KBM-7 (cell line): ENCODE results near the gene NDUFA6.
"Not testable (repeated sequence)": the region's sequence is repeated elsewhere in the genome, so short reads cannot be mapped to it uniquely, and the experiment has no call there.

Experiments used
- DNase-seq: peaks from one replicate; pipeline ENCODE4 v3.0.0-alpha.2; 2015
- in situ Hi-C: fragments of 300-500 bp; cut with MboI; formaldehyde crosslinking; loops from 2 replicates; pipeline ENCODE4 v1.14.3; 2020; ENCODE audit warnings: low sequenced_read_pairs, low pct_unique_long_range_greater_than_20kb, mixed read lengths

Gene NDUFA6

DNA sequence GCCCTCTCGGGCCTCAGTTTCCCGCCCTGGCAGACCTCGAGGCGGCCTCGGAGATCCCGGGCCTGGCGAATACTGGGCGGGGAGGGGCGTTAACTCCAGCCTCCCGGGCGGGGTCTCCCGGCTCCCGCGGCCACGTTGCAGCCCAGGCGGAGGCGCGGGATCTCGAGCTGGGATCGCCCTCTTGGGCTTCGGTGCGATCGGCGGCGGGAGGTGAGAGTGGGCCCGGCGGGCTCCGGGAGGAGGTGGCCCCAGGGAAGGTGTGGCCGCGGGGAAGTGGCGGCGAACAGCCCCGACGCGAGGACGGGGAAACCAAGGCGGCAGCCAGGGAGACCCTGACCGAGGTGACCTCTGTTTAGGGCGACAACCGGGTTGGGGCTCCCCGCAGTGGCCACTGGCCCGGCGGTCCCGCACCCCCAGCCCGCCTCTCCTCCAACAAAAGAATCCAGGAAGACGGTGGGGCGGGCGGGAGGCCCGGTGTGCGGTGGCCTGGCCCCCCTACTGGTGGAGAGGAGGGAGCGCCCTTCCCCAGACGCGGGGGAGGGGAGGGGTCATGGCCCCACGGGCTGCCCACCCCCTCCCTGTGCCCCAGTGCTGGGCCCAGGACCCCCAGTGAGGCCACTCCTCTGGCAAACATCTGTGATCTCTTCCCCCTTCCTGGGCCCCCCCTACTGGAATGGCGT, 16.3 kb downstream of the NDUFA6 start, which contains the start of gene PHETA2:
PHETA2 (plus strand) TSS at position 117 of the 680 bp plus-strand sequence. CDS start 3,046 bp downstream, outside the sequence.
- in situ Hi-C loops = no loop called here
- no peak for DNase-seq

DNA sequence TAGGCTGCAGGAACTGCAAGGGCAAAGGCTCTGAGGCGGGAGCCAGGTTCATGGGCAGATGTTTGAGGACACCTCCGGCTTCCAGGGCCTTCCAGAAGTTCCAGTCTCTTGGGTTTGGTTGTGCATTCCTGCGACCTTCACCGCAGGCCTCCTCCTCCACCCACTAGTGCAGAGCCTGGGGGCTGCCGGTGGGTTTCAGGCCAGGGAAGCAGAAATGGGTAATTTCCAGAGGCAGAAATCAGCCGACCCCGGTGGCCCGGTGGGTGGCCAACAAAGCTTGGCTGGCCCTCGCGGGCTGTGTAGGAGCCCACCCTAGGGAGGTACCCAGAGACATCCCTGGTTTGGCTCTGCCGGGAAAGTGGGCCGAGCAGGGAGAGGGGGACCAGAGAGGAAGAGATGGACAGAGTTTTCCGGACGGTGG, 16.9 kb downstream of the NDUFA6 start:
- in situ Hi-C loops = no loop called here
- DNase-seq = no peak

DNA sequence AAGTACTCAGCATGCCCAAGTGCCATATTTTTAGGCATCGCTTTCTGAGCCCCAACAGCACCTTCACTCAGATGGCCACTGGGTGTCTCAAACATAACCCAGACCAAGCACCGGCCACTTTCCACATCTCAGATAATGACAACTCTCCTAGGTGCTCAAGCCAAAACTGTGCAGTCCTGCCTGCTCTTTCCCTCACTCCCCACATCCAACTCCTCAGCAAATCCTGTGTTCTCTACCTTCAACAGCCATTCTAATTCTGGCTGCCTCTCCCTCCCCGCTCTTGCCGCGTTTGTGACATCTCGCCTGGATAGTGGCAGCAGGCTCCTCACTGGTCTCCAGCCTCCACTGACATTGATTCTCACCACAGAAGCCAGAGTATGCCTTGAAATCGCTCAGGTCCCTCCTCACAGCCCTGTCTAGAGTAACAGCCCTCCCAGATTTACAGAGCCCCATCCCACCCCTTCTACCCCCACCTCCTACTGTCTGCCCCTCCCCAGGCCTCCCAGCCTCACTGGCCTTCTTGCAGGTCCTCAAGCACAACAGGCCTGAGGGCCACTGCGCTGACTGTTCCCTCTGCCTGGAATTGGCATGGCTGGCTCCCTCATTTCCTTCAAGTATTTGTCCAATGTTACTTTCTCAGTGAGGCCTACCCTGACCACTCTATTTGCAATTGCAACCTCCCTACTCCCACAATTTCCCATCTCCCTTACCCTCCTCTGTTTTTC, 17.8 kb downstream of the NDUFA6 start:
- DNase-seq = no peak
- in situ Hi-C loops = no loop called here

DNA sequence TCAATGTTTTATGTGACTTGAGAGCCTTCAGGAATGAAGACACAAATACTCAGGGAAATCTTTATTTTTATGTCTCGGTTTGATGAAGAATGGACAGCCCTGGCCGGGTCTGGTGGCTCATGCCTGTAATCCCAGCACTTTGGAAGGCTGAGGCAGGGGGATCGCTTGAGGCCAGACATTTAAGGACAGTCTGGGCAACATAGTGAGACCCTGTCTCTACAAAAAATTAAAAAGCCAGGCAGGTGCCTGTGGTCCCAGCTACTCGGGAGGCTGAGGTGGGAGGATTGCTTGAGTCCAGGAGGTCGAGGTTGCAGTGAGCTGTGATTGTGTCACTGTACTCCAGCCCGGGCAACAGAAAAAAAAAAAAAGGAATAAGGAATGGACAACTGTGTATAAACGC, 19.1 kb downstream of the NDUFA6 start:
- in situ Hi-C loops, DNase-seq: not testable (repeated sequence)

DNA sequence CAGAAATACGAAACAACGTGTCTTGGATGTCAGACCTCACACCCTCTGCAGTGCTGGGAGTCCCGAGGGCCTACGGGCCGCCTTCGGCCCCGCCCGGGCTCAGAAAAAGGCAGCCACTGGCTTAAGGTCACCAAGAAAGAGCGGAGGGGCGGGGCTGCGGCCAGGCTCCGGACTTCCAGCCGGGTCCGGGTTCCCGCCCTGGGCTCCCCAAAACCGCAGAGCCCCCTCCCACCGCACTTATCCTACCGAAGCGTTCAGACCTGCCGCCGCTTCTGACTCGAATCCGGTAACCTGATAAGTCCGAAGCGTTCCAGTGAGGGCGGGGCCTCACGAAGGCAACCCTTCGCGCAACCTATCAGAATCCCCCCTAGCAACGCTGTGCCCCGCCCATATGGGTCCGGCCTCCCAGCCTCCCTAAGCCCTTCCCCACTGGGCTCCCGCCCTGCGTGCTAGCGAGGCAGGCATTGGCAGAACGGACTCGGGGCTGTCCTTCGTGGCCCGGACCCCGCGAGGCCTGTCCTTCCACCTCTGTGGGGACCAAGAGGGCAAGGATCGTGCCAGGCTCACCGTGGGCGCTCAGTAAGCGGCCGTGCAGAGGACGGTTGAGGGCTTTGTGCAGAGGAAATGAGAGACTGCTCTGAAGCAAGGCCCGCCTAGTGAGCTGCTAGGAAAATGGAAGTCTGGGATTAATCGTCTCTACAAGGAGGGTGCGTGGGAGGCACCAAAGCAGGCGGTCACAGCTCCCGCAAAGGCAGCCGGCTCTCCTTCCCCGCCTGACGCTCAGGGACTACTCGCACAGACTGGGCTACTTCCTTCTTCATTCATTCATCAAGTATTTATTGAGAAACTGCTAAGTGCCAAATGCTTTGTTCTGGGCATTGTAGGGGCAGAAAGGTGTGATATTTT, 19.8 kb downstream of the NDUFA6 start, which contains the start of gene NAGA:
NAGA (minus strand) TSS at position 296 of the 906 bp plus-strand sequence. CDS start 515 bp downstream, outside the sequence.
- in situ Hi-C loops = no loop called here
- DNase-seq = peak; percentile 99

DNA sequence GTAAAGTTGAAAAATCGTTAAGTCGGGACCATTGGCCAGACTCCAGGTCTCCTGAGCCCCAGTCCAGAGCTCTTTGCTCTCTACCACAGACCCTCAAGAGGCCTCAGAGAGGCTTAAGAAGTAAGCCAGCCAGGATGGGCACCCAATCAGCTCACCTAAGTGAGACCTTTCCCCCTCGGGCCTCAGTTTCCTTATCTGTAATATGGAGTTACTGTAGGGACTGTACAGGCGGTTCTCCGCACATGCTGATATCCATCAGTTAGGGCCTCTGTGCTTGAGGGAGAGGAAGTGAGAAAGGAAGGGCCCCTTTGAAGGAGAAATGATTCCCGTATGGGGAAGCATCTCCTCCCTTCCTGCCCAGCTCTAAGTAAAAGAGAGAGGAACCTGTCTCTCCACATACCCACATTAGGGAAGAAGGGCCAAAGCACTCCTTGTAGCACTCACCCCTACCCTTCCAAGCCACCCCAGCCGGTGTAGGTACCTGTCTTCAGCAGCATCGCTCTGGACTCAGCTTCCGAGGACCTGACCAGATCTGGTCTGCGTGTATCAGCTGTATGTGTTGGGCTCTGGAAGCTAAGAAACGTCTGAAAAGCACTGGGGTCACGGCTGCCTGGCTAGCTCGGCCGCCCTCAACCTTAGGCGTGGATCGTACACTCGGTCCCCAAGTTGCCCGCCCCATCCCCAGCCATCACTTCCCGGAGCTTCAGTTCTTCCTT, 20.6 kb downstream of the NDUFA6 start:
- in situ Hi-C loops = no loop called here
- peak; percentile 83 for DNase-seq

DNA sequence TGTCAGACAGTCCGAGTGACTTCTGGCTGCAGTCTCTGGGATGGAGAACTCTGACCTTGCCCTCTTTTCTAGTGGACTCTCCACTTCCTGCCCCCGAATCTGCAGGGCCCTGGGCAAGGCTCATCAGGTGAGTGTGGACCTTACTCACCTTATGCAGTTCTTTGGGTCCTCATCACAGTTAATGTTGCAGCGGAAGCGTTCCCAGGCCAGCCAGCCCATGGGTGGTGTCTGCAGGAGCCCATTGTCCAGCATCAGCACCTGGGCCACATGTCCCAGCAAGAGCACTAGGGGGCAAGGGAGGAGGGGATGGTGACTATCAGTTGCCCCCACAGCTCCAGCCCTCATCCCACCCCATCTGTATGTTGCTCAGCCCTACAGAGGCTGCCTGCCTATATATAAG, 22.3 kb downstream of the NDUFA6 start:
- in situ Hi-C loops = no loop called here
- DNase-seq = no peak

DNA sequence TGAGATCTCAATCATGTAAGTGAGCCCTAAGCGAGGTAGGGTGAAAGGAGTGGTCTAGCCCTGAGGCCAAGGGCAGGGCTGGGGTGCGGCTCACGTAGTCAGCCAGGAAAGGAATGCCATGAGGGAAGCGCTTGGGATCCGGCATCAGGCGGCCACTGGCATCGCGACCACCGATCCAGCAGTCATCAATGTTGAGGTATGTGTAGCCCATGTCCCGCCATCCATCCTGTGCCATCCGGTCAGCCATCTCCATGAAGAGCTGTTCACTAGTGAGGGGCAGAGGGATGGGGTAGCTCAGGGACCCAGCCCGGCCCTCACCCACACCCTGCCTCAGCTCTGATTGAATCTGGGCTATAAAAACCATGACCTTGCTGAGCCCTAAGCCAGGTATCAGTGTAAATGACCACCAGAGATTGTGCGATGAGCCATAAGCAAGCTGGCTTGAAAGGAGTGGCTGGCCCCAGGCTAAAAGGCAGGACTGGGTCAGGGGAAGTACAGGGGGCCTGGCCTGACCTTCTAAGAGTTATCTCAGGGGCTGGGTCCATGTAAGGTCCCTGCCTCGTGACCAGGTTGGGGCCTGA, 22.8 kb downstream of the NDUFA6 start:
- DNase-seq = no peak
- in situ Hi-C loops = no loop called here

DNA sequence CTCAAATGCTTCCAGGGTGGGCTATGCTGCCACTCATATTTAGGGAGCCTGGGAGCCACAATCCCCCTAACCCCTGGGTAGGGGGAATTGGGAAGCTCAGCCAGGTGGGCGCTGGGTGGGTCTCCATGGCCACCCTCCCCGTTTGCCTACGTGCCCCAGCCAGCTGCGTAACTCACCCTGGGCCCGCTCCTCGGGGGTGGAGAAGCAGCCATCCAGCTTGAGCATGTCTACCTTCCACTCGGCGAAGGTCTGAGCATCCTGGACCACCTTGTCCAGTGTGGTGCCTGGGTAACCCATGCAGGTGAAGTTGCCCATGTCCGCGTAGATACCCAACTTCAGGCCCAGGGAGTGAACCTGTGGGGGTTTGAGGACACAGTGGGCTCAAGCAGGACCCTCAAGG, 23.6 kb downstream of the NDUFA6 start:
- no peak for DNase-seq
- in situ Hi-C loops = no loop called here

DNA sequence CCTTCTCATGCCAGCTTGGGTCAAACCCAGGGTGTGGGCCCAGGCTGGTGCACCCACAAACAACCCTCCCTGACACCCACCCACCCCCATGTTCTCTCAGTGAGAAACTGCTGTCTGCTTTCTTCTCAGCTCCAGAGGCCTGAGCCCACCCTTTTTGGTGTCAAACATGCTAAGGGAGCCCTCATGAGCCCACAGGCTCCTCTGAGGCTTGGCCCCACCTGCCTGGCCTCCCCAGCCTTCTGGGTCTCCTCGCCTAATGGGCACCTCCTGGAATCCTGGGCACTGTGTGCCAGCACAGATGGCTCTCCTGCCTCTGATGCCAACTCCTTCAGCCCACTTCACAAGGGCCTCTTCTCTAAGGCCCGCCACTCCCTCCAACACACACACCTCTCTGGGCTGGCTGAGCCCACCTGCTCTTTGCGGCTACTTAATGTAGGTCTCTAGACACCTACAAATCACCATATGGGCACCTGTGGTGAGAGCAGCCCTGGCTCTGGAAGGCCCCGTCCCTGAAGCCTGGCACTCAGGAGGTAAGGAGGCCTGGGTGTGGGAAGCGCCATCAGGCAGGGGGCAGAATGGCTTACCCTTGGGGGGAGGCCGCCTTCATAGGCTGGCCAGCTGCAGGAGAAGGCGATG, 24.3 kb downstream of the NDUFA6 start:
- in situ Hi-C loops = no loop called here
- no peak for DNase-seq

DNA sequence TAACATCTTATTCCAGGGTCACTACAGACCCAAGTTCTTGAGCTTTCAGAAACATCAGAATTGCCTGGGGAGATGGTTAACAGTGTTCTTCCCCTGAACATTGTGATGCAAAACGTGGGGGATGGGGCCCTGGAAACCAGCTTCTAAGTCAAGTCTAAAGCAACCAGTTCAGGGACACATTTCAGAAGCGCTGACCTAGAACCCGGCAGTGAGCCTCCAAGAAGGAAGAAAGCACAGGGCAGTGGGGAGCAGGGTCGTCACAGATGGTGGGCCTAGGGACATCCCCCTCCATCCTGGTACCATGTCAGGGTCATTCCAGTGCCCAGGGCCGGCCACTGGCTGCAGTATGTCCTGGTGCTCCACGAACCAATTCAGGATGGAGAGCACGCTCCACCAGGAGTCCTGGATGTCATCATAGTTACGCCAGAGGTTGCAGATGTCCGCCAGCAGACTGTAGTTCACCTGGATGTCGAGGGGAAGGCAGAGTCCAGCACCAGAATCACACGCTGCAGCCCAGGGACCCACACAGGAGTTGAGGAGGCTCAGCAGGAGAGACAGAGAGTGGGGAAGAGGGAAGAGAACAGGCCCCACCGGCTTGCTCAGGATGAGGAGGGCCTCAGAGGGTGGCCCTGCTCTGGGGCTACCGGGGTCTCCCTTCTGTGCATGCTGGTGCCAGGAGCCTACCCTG, 25.0 kb downstream of the NDUFA6 start:
- DNase-seq = no peak
- in situ Hi-C loops = no loop called here

DNA sequence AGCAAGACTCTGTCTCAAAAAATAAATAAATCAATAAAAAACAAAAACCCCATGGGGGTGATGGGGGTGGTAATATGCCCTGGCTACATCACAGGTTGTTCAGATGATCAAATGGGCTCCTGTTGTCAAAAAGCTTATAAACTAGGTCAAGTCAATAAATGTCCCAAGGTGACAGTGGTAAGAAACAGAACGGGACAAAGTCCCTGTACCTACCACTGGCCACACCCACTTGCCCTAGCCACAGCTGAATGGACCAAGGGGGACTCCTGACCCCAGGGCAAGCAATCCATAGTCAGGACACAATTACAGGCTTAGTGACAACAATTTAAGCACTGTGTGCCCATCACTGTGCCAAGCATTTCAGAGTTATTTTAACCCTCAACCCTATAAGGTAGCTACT, 25.9 kb downstream of the NDUFA6 start:
- in situ Hi-C loops = no loop called here
- DNase-seq = no peak

DNA sequence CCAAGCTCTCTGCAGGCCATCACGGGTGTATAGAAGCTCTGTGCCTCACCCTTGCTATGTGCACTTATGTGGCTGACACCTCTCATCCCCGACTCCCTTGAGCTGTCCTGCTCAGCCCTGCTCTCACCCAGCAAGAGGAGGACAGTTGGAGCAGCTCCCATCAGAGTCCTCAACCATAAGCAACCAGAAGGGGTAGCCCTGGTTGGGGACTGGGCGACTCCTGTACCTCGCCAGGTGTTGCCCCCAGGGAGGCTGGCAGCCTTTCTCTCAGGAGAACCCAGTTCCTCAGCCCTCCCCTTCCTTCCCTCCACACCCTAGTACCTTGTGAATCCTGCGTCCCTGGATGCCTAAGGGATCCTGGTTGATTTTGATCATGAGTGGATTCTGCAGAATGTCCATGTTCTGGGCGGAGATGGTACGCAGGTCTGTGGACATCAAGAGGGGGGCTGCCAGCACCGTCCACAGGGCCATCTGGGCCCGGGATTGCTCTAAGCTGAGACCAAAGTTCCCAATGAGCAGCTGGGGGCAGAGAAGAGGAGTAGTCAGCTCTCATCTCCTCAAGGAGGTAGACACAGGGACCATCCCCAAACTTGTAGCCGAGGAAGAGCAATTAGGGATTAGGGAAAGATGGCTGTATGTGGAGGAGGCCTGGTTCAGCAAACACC, 27.9 kb downstream of the NDUFA6 start:
- DNase-seq = no peak
- in situ Hi-C loops = no loop called here

DNA sequence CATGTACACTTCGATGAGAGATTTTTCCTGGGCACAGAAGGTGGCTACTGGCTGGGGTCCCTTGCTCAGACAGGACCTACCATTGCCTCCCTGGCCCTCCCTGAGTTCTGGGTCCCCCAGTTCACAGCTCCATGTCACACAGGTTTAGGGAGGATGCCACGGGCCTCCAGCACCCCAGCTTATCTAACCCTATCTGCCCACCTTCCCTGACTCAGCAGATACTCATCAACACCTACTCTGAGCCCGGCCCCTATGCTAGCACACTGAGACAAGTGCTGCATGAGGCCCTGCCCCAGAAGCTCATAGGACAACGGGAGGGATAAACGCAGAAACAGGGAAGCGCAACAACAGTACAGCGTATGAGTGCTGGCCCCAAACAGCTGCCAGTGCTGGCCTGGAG, 29.5 kb downstream of the NDUFA6 start:
- in situ Hi-C loops = no loop called here
- no peak for DNase-seq

DNA sequence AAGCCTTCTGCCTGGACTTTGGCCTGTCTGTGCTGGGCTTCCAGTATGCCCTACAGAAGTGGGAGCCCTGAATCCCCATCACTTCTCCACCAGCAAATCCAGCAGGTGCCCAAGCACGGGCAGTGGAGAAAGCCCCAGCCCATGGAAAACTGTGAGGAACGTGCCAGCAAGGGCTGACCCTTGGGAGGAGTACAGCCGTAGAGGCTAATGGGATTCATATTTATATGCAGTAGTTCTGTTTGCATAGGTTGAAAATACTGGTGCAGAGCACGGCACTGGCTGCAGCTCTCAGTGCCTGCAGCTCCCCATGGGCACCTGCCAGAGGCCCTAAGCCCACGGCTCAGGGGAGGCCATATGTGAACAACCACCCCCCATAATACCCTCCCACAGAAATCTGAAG, 30.1 kb downstream of the NDUFA6 start:
- in situ Hi-C loops = no loop called here

DNA sequence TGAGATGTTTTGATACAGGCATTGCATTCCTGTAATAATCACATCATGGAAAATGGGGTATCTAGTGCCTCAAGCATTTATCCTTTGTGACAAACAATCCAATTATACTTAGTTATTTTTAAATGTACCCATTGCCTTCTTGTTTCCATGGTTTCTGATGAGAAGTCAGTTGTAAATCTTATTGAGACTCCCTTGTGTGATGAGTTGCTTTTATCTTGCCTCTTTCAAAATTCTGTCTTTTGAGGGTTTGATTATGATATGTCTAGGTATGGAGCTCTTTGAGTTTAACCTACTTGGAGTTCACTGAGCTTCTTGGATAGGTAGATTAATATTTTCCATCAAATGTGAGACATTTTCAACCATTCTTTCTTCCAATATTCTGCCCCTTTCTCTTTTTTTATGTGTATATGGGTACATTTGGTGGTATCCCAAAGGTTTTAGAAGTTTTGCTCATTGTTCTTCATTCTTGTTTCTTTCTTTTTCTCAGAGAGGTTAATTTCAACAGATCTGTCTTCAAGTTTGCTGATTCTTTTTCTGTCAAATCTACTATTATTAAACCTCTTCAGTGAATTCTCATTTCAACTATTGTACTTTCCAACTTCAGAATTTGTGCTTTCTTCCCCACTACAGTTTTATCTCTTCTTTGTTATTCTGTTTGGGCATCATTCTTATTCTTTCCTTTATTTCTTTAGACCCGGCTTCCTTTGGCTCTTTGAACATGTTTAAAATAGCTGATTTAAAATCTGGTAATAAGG, 33.6 kb downstream of the NDUFA6 start:
- in situ Hi-C loops = no loop called here
- no peak for DNase-seq

More for the DNA sequence above, 30.1 kb downstream of the NDUFA6 start:
- no peak for DNase-seq

DNA sequence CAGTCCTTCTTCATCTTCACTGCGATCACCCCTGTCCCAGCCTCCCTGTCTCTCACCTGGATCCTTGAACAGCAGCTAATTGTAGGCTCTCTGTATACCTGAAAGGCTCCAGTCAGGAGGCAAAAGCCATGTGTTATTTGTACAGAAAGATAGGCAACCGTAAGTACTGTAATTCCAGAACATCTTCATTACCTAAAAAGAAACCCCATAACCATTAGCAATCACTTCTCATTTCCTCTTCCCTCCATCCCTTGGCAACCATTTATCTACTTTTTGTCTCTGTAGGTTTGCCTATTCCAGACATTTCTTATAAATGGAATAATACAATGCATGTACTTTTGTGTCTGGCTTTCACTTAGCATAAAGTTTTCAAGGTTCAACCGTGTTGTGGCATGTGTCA, 37.8 kb downstream of the NDUFA6 start:
- in situ Hi-C loops = no loop called here
- no peak for DNase-seq
